PC-3 (cell line): ENCODE measurements around the gene KCNH5. TPM values are rescaled to one million over a fixed set of nuclear protein-coding genes. Genes with fewer than 3 reads are reported as not detected.
A peak's percentile ranks its signal among the peaks of the same experiment; 100 is the strongest.

Experiments used
- ATAC-seq: fragments of 200-7000 bp; cut with Tn5 transposase; 2 replicates; pipeline ENCODE4 v1.9.1; 2020; ENCODE audit warnings: mild to moderate bottlenecking, moderate library complexity
- Bru-seq: library from RNA; stranded (reverse); fragments of 400-500 nt; gene quantifications from one replicate; lab custom pipeline; 2021; lab: Mats Ljungman, UMichigan
- BruChase-seq, 2 experiments: library from RNA; stranded (reverse); fragments of 400-500 nt; gene quantifications; one replicate each; lab custom pipeline; 2021; lab: Mats Ljungman, UMichigan
- BruUV-seq: library from RNA; stranded (reverse); fragments of 400-500 nt; replicated peaks from 2 replicates; lab custom pipeline; 2021; lab: Mats Ljungman, UMichigan
- CTCF ChIA-PET: fragments of 300-600 bp; sonication (Branson Sonifier 250); formaldehyde crosslinking; loops from one replicate; lab custom pipeline; 2022; ENCODE audit warnings: antibody characterized with exemption; lab: Charles Lee
- POLR2A ChIA-PET: fragments of 300-600 bp; sonication (Branson Sonifier 250); formaldehyde crosslinking; loops from one replicate; lab custom pipeline; 2022; ENCODE audit warnings: antibody characterized with exemption; ENCODE audit not compliant: unreplicated experiment; lab: Charles Lee
- DNase-seq: peaks from one replicate; pipeline ENCODE4 v3.0.0-alpha.2; 2015
- H2AFZ ChIP-seq: fragments of 300-600 bp; sonication (generic); 2 replicates; pipeline ENCODE4 v1.6.0; 2016; ENCODE audit warnings: antibody characterized with exemption, low read length
- H3F3A ChIP-seq: fragments of 300-600 bp; sonication (generic); one replicate; pipeline ENCODE4 v1.6.0; 2017; ENCODE audit warnings: antibody characterized with exemption, low read length, control low read depth, mild to moderate bottlenecking; ENCODE audit not compliant: unreplicated experiment
- H3K27ac ChIP-seq: fragments of 300-600 bp; sonication (generic); 2 replicates; pipeline ENCODE4 v1.5.1; 2016; ENCODE audit warnings: mild to moderate bottlenecking, low read length
- H3K27me3 ChIP-seq: fragments of 300-600 bp; sonication (generic); 2 replicates; pipeline ENCODE4 v1.6.1; 2016; ENCODE audit warnings: low read length, mixed read lengths
- H3K36me3 ChIP-seq: fragments of 300-600 bp; sonication (generic); 2 replicates; pipeline ENCODE4 v1.6.1; 2016; ENCODE audit warnings: low read depth, mixed run types, low read length, mixed read lengths
- H3K4me1 ChIP-seq: fragments of 300-600 bp; sonication (generic); 2 replicates; pipeline ENCODE4 v1.5.1; 2016; ENCODE audit warnings: low read length; ENCODE audit not compliant: insufficient read depth
- H3K4me2 ChIP-seq: fragments of 300-600 bp; sonication (generic); 2 replicates; pipeline ENCODE4 v1.6.0; 2016; ENCODE audit warnings: low read length
- H3K4me3 ChIP-seq: fragments of 300-600 bp; sonication (generic); 2 replicates; pipeline ENCODE4 v1.5.1; 2016; ENCODE audit warnings: mild to moderate bottlenecking, low read length, mixed read lengths
- H3K79me2 ChIP-seq: fragments of 300-600 bp; sonication (generic); 2 replicates; pipeline ENCODE4 v1.6.1; 2017; ENCODE audit warnings: low read length, mixed read lengths
- H3K9ac ChIP-seq: fragments of 300-600 bp; sonication (generic); 2 replicates; pipeline ENCODE4 v1.6.0; 2016; ENCODE audit warnings: mild to moderate bottlenecking, low read length
- H3K9me2 ChIP-seq: fragments of 300-600 bp; sonication (generic); replicated peaks from 2 replicates; pipeline ENCODE4 v1.6.1; 2016; ENCODE audit warnings: mixed run types, low read length, mixed read lengths
- H3K9me3 ChIP-seq: fragments of 300-600 bp; sonication (generic); 2 replicates; pipeline ENCODE4 v1.6.1; 2016; ENCODE audit warnings: low read length, mixed read lengths
- H4K20me1 ChIP-seq: fragments of 300-600 bp; sonication (generic); 2 replicates; pipeline ENCODE4 v1.6.1; 2016; ENCODE audit warnings: low read length, mixed read lengths
- CTCF ChIP-seq: fragments of 300-600 bp; sonication (generic); conservative IDR thresholded peaks from 2 replicates; pipeline ENCODE4 v1.5.1; 2017; ENCODE audit warnings: antibody characterized with exemption, low read depth, mild to moderate bottlenecking, low read length
- EZH2 ChIP-seq: fragments of 300-600 bp; sonication (generic); IDR thresholded peaks from one replicate; pipeline ENCODE4 v1.6.1; 2017; ENCODE audit warnings: antibody characterized with exemption, mild to moderate bottlenecking, low read length; ENCODE audit not compliant: unreplicated experiment
- EZH2phosphoT487 ChIP-seq: fragments of 300-600 bp; sonication (generic); IDR thresholded peaks from 2 replicates; pipeline ENCODE4 v1.6.1; 2018; ENCODE audit warnings: mild to moderate bottlenecking, antibody characterized with exemption, low read length, borderline replicate concordance
- intact Hi-C: fragments of 100-400 bp; cut with micrococcal nuclease; formaldehyde crosslinking; loops from 2 replicates; pipeline ENCODE4 v1.9.0; 2023
- long read RNA-seq: library from polyadenylated mRNA; unstranded; transcript quantifications from one replicate; pipeline ENCODE4 v2.0.0, GENCODE V29; 2021; ENCODE audit not compliant: unreplicated experiment
- total RNA-seq: library from RNA; depleted of rRNA; stranded (reverse); fragments of >200 nt; gene quantifications from 2 replicates; pipeline ENCODE4 v1.2.3, GENCODE V29; 2014; rRNA removed

The KCNH5 gene
- total RNA-seq = not detected in 2 replicates
- Bru-seq, nascent RNA = percentile 6 among the genes with signal in this experiment
- percentile 3 among the genes with signal in this experiment for BruChase-seq, experiment 1, labeled RNA remaining after a 6-hour chase
- BruChase-seq, experiment 2, labeled RNA remaining after a 2-hour chase = percentile 6 among the genes with signal in this experiment
- long read RNA-seq = 0 reads

- Histone ChIP-seq H4K20me1 (no peaks in the 10 kb centered on the region; the same call in 1 of the 2 replicates), H3K27ac (no peak within 1 kb of the TSS), H3K9me2 (no peaks in the 10 kb centered on the region), H3K9me3 (no peaks in the 10 kb centered on the region; the same call in 1 of the 2 replicates), H3K4me3 (peak within 1 kb of the TSS; percentile 53), H3K9ac (no peak within 1 kb of the TSS), H3K4me2 (peak within 1 kb of the TSS; percentile 75), H3K4me1 (peaks cover 5% of the 10 kb centered on the region; the same call in 1 of the 2 replicates), H3K79me2 (no peaks in the 10 kb centered on the region), H3K36me3 (no peaks in the 10 kb centered on the region), H2AFZ (peak within 1 kb of the TSS; percentile 46), H3F3A (peaks cover 4% of the 10 kb centered on the region), H3K27me3 (peaks cover 82% of the 10 kb centered on the region)
- TF ChIP-seq EZH2phosphoT487 = no peak
- no peak for TF ChIP-seq EZH2
- TF ChIP-seq CTCF = no peak
- BruUV-seq = no TSS peak
- intact Hi-C loops = loop anchor here (10.0 kb wide), 1 partner anchor 1120 kb away; no protein-coding TSS in a partner anchor
- ChIA-PET POLR2A (no interaction called here), CTCF (no interaction called here)
- peak; percentile 22 for DNase-seq
- ATAC-seq = peak; percentile 82
Measured at GRCh38 chr14:63045234-63045611, at the start of gene KCNH5. TSS of gene KCNH5 (minus strand) at chr14:63045458. CDS start at chr14:63045186, 272 bp downstream.

GRCh38 chr14:63091394-63091996, 46.2 kb upstream of the KCNH5 start:
- H3K4me3 ChIP-seq = no peak overlapping the region
- POLR2A ChIA-PET = no interaction called here
- BruUV-seq = no TSS peak

More at GRCh38 chr14:63091394-63091996, 46.2 kb upstream of the KCNH5 start:
- H4K20me1 ChIP-seq = no peaks in the 10 kb centered on the region
- H3K9me2 ChIP-seq = no peaks in the 10 kb centered on the region
- no peaks in the 10 kb centered on the region for H3K36me3 ChIP-seq
- DNase-seq (no peak), ATAC-seq (0 out of 2 replicates have a peak, but pooled peaks have one; percentile 40)
- H3K27me3 ChIP-seq = peaks cover 11% of the 10 kb centered on the region; the same call in 1 of the 2 replicates
- H3K27ac ChIP-seq = no peak overlapping the region
- no peak overlapping the region for H3K4me2 ChIP-seq
- no peaks in the 10 kb centered on the region for H3K9me3 ChIP-seq
- H3F3A ChIP-seq = no peaks in the 10 kb centered on the region
- TF ChIP-seq CTCF = peak; percentile 34
- TF ChIP-seq EZH2 = no peak
- no peak for TF ChIP-seq EZH2phosphoT487
- no peaks in the 10 kb centered on the region for H3K79me2 ChIP-seq
- H3K9ac ChIP-seq = no peak overlapping the region
- H2AFZ ChIP-seq = no peak overlapping the region
- H3K4me1 ChIP-seq = no peaks in the 10 kb centered on the region
- CTCF ChIA-PET = no interaction called here
- intact Hi-C loops = no loop called here
